ENCODE measurements around the gene SELP. TPM values are rescaled to one million over a fixed set of nuclear protein-coding genes. Genes with fewer than 3 reads are reported as not detected.

Gene SELP
- total and polyA plus RNA-seq, 2 of the 8 experiments (the other 6 are each of a cell fraction or from before 2014, with no cell fraction given) = not detected

DNA sequence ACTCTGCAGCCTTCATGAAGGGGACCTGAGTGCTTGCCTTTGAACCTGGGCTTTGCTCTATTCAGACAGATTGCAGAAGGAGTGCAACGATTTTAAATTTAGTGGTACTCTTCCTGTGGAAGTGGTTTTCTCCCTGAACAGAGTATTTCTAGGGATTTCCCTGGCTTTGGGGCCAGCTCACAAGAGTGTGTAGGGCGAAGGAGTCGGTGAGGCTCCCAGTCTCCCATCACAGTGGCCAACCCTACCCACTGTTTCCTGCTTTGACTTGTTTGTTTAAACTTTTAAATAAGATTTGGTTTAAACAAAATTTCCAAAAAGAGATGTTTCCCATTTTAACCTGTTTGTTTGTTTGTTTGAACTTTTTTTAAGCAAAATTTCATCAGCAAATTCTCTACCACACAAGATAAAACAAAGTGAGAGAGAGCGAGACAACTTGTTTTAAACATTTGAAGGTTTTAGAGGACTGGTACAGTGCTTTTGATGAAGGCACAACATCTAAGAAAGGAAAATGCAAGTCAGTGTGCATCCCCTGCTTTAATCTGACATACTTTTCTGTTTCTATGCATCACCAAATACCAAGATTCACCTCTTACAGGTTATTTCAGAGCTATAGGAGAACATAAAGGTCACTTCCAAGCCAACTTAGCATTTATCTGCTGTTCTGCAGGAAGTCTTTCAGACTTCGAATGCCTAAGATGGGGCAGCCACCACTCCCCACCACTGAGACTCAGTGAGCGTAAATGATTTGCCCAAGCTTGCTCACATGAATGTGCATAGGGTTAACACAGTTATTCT is 6.6 kb downstream of the SELP start (continued):
- no peak for TF ChIP-seq YY1 (IDR thresholded peaks at IDR 0.05; ENCODE audit: low read depth, low read length)
- TF ChIP-seq EZH2 (IDR thresholded peaks at IDR 0.05; ENCODE audit: low read depth, low read length, severe bottlenecking) = no peak
- no peak for TF ChIP-seq KDM5A (IDR thresholded peaks at IDR 0.05; ENCODE audit: low read length)
